CD4-positive, alpha-beta T cell treated with Interleukin-2 at 100 ng/mL for 4 hours (primary cell): Measurements from ENCODE around the gene C17orf114.
A peak's percentile ranks its signal among the peaks of the same experiment; 100 is the strongest.

Experiments used
- DNase-seq: peaks from one replicate; pipeline ENCODE4 v3.0.0-alpha.2; 2020; ENCODE audit warnings: low spot score

Gene C17orf114

DNA sequence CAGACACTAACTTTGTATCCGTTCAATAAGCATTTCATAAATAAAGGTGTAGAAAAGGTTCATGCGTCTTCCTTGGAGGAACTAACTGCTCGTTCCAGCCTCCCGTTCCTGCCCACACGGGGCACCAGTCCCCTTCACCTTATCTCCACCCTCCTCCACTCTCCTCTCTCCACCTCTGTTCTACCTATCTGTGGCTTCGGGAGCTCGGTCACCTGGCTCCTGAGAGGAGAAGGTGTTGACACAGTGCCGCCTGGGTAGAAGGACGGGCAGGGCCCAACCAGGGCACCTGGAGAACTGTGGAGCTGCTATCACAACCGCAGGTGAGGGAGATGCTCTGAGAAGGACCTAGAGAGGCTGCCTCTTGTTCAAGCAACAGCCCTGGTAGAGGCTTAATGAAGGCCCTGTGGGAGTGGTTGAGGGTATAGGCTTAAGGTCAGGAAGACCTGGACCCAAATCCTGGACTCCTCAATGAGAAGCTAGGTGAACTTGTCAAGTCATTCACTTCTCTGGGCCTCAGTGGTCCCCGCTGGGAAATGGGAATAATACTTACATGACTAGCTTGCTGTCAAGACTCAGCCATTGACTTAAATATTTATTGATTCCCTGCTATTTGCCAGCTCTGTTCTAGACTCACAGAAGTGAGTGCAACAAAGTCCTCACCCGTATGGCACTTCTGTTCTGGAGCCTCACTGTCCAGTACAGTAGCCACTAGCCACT lies 21.4 kb upstream of the C17orf114 start:
- DNase-seq, result no peak

DNA sequence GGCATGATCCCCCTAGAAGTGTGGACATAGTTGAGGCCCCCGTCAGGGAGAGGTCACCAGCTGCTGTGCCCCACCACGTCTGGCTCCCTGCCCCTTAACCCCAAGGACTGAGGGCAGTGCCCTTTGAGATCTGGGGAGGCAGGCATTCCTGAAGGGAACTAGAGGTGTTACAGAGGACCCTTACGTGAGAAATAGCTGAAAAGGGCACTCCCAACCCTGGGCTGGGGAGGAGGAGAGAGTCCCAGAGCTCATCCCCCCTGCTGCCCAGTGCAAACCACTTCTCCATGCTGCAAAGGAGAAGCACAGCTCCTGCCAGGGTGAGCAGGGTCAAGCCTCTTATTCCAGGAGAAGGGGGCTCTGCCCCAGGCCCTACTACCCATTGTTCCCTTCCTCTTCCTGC lies 20.7 kb upstream of the C17orf114 start:
- no peak for DNase-seq

DNA sequence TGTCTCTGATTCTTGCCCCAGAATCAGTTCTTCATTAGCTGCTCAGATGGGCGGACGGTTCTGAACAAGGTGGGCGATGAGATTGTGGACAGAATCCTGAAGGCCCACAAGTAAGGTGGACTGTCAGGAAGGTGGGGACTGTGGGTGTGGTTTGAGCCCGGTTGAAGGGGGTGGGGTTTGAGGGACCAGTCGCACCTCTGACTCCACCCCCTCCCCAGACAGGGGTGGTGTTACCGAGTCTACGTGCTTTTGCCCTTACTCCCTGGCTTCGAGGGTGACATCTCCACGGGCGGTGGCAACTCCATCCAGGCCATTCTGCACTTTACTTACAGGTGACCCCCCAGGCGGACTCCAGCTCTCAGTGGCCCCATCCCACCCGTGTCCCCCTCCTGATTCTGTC lies 16.1 kb upstream of the C17orf114 start:
- DNase-seq, result no peak

DNA sequence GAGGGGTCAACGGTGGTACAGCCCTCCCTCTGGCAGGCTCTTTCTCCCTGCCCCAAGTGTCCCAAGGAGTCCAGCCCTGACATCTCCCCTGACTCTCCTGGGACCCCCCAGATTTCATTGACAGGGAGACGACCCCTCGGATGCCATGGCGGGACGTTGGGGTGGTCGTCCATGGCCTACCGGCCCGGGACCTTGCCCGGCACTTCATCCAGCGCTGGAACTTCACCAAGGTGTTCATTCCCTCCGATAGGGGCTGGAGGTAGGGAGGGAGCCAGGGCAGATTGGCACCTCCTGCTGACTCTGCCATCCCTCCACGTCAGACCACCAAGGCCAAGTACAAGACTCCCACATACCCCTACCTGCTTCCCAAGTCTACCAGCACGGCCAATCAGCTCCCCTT lies 14.7 kb upstream of the C17orf114 start:
- DNase-seq, result no peak

DNA sequence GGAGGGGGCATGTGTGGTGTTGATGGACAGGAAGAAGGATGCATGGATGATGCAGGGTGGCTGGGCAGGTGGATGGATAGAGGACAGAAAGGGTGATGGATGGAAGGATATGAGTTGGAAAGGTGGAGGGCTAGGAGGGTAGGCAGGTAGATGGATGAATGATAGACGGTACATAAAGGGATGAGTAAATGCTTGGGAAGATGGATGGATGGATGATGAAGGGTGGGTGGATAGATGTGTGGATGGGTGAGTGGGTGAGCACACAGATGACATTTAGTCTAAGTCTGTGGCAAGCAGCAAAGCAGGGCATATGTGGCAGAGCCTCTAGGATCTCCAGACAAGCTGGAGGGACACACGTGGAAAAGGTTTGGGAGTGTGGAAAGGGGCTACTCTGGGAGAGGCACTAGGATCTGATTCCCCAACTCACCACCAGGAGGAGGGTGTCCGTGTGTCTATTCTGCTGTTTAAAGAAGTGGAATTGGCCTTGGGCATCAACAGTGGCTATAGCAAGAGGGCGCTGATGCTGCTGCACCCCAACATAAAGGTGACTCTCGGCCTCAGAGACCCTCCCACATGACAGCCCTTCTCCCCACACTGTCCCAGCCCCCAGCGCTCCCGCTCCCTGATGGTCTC lies 13.0 kb upstream of the C17orf114 start:
- no peak for DNase-seq

DNA sequence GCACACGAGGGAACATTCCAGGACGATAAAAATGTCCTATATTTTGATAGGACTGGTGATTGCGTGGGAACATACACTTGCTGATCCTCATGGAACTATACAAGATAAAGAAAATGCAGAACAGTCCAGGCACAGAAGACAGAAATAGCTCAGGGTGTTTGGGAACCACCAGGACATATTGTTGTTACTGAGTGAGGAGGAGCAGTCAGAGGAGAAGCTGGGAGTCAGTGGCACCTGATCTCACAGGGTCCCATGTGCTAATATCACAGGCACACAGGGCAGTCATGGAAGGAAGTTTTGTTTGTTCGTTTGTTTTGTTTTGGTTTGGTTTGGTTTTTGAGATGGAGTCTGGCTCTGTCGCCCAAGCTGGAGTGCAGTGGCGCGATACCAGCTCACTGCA lies 10.6 kb upstream of the C17orf114 start:
- DNase-seq, result no peak

DNA sequence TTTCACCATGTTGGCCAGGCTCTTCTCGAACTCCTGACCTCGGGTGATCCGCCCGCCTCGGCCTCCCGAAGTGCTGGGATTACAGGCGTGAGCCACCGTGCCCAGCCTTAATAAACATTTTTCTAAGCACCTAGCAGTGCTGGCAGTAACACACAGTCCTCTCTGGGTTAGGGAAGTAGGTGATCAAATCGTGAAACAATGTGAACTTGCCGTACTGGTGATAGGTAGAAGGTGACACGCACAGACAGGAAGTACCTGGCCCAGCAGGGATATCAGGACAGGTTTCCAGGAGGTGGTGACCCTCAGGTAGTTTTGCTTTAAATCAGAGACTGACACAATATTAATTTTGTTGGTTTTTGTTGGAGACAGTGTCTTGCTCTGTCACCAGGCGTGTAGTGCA lies 9.3 kb upstream of the C17orf114 start:
- DNase-seq, result no peak

DNA sequence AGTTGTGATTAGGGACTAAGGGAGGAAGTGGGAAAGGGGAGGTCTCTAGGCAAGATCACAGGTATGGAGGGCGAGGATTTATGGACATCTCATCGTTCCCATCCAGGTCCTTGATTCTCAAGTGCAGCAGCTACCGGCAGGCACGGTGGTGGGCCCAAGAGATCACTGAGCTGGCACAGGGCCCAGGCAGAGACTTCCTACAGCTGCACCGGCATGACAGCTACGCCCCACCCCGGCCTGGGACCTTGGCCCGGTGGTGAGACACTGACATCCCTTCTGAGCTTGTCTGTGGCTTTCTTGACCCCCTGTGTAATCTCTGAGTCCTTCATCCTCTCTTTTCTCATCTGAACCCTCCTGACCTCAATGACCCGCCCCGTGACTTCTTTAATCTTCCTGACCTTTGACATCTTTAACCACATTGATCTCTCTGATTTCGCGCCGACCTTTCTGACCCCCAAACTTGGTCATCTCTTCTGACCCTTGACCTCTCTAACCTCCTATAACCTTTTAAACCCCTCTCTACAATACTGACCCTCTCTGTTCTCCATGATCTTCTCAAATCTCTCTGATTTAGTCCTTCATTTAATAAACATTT lies 8.7 kb upstream of the C17orf114 start:
- no peak for DNase-seq

DNA sequence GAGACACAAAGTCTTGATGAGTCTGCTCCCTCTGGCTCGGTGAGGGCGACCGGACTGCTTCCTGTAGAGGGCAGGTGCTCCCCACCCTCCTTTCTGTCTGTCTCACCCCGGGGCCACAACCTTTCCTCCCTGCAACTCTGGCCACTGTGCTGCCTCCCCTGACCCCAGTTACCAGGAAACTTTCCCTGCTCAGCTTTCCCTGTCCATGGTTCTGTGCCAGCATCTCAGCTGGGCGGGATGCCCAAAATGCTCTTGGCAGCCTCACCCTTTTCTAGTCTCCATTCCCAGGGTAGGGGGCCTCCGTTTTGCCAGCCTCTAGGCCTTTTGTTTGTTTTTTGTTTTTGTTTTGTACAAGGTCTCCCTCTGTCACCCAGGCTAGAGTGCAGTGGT lies 6.2 kb upstream of the C17orf114 start:
- DNase-seq, result no peak

DNA sequence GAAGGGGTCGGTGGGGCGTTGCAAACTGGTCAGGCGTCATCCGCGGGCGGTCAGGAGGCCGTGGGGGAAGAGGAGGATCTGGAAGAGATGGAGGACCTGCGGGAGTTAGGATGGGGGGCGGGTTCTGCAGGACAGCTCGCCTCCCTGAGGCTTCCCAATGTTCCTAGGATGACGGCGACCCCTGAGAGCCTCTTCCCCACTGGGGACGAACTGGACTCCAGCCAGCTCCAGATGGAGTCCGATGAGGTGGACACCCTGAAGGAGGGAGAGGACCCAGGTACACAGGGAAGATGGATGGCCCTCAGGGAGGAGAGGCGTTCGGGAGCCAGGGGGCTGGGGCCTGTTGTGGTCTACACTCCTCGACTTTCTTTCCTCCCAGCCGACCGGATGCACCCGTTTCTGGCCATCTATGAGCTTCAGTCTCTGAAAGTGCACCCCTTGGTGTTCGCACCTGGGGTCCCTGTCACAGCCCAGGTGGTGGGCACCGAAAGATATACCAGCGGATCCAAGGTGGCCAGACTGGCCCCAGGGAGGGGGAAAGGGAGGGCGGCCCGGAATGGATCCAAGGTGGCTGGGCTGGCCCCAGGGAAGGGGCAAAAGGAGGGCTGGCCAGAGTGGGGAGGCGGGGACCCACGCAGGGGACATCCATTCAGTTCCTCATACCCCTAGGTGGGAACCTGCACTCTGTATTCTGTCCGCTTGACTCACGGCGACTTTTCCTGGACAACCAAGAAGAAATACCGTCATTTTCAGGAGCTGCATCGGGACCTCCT lies 5.7 kb upstream of the C17orf114 start:
- no peak for DNase-seq

DNA sequence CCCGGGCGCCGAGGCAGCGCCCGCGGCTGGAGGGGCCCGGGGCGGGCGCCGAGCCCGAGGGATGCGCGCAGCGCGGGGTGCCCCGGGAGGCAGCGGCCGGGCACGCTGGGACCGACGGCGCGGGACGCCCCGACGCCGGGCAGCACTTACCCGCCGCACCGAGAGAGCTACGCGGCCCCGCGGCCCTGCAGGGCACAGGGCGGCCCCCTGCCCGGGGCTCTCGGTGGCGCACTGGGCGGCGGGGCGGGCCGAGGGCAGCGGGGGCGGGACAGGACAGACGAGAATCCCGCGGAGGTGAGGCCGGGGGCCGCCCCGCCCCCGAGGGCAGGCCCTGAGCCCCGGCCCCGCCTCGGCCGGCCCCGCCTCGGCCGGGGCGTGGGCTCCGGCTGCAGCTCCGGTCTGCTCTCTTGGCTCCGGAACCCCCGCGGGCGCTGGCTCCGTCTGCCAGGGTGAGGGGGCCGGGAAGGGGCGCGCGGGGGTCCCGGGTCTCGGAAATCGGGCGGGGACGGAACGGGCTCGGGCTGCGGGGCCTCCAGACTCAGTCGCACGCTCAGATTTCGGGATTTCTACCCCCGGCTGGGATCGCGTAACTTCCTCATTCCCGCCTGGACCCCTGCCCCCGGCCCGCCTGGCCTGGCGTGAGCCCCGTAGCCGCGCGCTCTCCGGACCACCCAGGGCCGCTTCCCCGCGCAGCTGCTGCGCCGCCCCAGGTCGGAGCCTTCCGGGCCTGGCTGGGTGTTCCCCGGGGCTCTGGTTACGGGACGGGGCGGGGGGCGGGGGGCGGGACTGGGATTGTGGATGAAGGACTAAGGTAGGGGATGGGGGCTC lies 4.9 kb upstream of the C17orf114 start, which contains the start of gene PLD2:
PLD2 (plus strand) TSS at position 376 of the 828 bp plus-strand sequence. CDS start 621 bp downstream, outside the sequence.
- peak; percentile 84 for DNase-seq

DNA sequence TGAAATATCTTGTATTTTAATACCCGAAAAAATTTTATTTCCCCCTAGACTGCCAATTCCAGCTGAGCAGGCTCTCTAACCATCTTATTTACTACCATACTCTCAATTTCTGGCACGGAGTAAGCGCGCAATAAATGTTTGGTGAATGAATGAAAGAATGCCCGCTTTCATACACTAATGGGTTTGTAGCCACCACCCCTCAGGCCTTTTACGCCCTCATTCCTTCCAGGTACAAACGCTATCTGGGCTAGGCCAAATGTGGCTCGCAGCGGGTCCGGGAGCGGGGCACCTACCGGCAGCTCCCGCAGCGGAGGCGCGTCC lies 4.3 kb upstream of the C17orf114 start:
- DNase-seq, result no peak

DNA sequence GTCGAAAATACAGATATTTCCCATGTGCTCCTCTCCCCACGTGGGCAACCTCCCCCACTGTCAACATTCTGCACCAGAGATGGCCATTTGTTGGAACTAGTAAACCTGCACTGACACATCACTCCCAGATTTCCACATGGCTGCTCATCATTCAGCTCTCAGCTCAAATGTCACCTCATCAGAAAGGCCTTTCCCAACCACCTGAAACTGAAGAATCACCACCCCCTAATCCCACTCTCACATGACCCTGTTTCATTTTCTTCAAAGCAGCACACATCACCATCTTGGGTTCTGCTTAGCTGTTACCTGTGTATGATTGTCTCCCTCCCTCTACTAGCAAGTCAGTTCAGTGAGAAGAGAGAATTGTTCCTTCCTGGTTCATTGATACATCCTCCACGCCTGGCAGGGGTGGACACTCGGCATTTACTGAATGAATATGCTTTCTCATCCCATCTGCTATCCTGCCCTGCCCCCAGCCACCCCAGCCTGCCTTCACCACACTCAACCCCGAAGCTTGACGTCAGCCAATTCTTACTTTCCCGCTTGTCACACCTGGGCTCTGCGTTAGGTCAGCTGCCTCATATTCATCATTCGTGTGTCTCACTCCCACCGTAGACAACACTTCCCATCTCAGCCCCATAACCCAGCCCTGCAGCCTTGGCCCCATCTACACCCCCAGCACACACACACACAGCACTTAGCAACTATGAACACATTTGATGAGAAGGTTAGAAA lies 1.5 kb downstream of the C17orf114 start:
- no peak for DNase-seq

DNA sequence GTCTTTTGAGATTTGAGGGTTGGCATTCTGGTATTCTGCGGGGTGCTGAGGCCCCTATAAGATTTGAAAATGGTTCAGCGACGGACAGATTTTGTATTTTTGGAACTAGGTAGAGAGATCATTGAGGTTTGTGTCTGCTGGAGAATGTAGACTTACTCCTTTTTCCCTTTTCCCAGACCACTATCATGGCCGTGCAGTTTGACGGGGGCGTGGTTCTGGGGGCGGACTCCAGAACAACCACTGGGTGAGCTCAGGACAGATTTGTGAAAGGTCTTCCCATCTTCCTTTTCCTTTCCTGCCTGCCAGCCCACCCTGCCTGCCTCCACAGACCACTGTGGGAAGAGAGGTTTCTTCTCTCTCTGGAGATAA lies 5.6 kb downstream of the C17orf114 start:
- no peak for DNase-seq

DNA sequence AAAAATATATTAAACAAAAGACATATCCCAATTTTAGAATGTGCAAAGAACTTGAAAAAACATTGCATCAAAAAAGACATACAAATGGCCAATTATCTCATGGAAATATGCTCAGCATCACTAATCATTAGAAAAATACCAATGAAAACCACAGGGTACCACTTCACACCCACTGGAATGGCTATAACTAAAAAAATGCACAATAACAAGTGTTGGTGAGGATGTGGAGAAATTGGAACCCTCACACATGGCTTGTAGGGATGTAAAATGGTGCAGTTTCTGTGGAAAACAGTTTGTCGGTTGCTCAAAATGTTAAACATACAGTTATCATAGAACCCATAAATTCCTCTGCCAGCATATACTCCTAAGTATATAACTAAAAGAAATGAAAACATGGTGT lies 7.0 kb downstream of the C17orf114 start:
- no peak for DNase-seq

DNA sequence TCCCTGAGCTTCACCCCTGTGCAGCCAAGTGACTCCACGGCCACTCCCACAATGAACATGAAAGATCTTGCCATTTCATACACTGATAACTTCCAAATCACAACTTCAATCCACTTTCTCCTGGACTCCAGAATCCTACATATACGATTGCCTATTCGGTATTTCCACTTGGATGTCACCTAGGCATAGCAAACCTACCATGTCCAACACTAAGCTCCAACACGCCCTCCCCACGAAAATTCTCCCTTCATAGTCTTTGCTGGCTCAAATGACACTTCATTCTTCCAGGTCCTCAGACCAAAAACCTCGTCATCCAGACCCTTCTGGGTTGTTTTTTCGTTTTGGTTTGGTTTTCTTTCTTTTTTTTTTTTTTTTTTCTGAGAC lies 11.4 kb downstream of the C17orf114 start:
- DNase-seq, result no peak

DNA sequence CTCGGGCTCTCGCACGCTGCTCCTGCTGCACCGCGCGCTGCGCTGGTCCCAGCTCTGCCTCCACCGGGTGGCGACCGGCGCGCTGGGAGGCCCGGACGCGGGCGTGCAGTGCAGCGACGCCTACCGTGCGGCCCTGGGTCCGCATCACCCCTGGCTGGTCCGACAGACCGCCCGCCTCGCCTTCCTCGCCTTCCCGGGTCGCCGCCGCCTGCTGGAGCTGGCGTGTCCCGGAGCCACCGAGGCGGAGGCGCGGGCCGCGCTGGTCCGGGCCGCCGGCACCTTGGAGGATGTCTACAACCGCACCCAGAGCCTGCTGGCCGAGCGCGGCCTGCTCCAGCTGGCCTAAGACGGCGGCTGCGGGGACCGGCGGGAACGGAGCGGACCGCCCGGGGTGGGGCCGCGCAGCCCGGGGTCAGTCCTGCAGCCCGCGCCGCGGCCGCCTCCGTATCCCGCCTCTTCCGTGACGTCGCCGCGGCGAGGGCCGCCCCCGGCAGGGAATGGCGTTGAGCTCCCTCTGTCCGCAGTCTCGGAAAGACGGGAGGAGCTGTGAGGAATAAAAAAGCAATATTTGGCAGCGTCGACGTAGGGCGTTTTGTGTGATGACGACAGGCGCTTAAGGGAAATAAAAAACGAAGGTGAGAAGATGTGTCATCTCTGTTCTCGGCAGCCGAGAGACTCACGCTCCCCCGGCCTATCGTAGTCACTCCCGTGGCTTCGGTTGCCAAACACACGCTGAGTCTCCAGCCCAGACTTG lies 12.0 kb downstream of the C17orf114 start:
- DNase-seq, result peak; percentile 82

DNA sequence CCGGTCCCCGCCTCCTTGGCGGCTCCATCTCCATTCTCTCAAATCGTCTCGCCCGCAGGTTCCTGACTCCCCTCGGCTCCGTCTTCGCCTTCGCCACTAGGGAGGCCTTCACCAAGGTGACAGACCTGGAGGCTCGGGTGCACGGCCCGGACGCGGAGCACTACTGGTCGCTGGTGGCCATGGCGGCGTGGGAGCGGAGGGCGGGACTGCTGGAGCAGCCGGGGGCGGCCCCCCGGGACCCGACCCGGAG lies 12.5 kb downstream of the C17orf114 start:
- no peak for DNase-seq

DNA sequence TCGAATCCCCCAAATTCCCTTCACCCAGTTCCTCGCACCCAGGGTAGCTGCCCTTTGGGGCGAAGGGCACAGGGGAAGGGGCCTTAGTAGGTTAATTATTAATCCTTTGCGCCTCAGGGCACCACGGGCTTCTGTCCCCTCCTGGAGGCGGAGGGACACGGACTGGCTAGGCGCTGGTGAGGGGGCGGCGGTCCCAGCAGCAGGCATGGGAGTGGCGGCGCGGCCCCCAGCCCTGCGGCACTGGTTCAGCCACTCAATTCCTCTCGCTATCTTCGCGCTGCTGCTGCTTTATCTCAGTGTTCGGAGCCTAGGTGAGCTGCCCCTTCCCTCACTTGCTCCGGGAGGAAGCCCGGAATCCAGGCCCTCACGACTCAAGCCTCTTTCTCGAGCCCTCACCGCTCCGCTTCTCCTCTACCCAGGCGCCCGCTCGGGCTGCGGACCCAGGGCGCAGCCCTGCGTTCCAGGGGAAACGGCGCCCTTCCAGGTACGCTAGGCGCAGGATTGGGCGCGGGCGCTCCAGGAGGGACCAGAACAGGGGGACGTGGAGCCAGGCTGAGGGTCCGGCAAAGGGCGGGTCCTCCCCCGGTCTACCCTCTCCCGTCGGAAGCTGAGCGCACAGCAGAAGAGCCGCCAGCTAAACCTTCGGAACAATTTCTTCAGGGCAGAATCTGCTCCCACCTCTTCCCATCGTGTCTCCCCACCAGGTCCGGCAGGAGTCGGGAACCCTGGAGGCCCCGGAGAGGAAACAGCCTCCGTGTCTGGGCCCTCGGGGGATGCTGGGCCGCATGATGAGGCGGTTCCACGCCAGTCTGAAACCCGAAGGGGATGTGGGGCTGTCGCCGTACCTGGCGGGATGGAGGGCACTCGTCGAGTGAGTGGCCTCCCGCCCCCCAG lies 13.1 kb downstream of the C17orf114 start, which contains the start of gene GLTPD2:
GLTPD2 (plus strand) TSS at position 158 of the 894 bp plus-strand sequence; CDS start at position 206, 48 bp downstream.
- no peak for DNase-seq
